NB4 (cell line): Measurements from ENCODE around the gene EXOC1L.

Source experiments
- DNase-seq: peaks from one replicate; pipeline ENCODE4 v3.0.0; 2010; ENCODE audit warnings: low read depth
- H3K4me3 ChIP-seq: one replicate; pipeline ENCODE4 v1.5.1; 2011; ENCODE audit warnings: mild to moderate bottlenecking, low read depth, low read length, moderate library complexity
- MYC ChIP-seq: IDR thresholded peaks from 2 replicates; pipeline ENCODE4 v1.6.1; 2011; ENCODE audit warnings: low read depth, low read length
- POLR2A ChIP-seq: IDR thresholded peaks from 2 replicates; pipeline ENCODE4 v1.6.1; 2011; ENCODE audit warnings: mild to moderate bottlenecking; ENCODE audit not compliant: insufficient read length; ENCODE audit errors: extremely low read depth
- TF ChIP-seq, protein P1 (sequence below): IDR thresholded peaks from one replicate; pipeline ENCODE4 v1.5.1; 2012; ENCODE audit warnings: low read depth, low read length
- TF ChIP-seq, protein P2 (sequence below): IDR thresholded peaks from 2 replicates; pipeline ENCODE4 v1.6.1; 2011; ENCODE audit warnings: low read depth, low read length

Gene EXOC1L

DNA sequence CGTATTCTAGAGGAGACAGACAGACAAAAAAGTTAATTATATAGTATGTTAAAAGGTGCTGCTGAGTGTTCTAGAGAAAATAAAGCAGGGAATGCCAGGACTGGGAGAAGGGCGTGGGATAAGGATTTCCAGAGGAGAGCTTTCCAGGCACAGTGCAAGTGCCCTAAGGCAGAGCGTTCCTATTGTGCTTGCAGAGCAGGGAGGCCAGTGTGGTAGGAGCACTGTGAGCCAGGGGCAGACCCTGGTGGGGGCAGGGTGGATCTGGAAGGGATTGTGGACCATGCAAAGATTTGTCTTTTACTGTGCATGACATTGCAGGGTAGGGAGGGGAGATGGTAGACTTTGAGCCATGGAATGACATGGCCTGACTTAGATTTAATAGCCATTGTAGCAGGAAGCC lies 59.6 kb downstream of the EXOC1L start:
- no peak overlapping the region for H3K4me3 ChIP-seq
- no peak for DNase-seq
- no peak for TF ChIP-seq MYC
- TF ChIP-seq, protein P1, sequence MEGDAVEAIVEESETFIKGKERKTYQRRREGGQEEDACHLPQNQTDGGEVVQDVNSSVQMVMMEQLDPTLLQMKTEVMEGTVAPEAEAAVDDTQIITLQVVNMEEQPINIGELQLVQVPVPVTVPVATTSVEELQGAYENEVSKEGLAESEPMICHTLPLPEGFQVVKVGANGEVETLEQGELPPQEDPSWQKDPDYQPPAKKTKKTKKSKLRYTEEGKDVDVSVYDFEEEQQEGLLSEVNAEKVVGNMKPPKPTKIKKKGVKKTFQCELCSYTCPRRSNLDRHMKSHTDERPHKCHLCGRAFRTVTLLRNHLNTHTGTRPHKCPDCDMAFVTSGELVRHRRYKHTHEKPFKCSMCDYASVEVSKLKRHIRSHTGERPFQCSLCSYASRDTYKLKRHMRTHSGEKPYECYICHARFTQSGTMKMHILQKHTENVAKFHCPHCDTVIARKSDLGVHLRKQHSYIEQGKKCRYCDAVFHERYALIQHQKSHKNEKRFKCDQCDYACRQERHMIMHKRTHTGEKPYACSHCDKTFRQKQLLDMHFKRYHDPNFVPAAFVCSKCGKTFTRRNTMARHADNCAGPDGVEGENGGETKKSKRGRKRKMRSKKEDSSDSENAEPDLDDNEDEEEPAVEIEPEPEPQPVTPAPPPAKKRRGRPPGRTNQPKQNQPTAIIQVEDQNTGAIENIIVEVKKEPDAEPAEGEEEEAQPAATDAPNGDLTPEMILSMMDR = no peak
- no peak for TF ChIP-seq POLR2A
- TF ChIP-seq, protein P2, sequence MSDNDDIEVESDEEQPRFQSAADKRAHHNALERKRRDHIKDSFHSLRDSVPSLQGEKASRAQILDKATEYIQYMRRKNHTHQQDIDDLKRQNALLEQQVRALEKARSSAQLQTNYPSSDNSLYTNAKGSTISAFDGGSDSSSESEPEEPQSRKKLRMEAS = no peak

DNA sequence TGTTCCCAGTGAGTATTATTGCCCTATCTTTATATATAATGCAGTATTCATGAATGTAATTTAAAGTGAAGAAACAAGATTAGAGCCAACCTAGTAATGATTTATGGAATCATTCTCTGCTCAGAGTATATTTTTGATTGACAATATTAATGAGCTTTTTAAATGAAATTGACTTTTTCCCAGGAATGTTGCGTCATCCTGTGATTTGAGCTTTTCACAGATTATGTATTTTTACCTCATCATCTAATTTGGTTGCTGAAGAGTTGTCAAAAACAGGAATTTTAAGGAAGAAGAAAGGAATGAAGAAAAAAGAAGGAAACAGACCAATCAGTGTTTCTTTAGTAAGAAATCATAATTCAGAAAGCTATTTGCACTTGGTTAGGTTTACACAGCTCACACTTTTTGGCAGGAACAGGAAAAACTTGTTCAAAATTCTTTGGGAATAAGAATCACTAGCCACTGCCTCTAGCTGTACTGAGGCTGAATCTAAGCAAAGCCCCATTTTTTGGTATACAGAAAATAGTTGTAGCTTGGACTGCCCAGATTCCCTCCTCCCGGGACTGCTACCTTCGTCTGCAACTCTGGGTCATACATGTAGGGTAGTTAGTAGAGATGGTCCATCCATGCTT lies 61.2 kb downstream of the EXOC1L start:
- DNase-seq = no peak
- TF ChIP-seq, protein P2 = no peak
- TF ChIP-seq, protein P1 = no peak
- TF ChIP-seq POLR2A (no peak), MYC (no peak)
- H3K4me3 ChIP-seq = no peak overlapping the region

DNA sequence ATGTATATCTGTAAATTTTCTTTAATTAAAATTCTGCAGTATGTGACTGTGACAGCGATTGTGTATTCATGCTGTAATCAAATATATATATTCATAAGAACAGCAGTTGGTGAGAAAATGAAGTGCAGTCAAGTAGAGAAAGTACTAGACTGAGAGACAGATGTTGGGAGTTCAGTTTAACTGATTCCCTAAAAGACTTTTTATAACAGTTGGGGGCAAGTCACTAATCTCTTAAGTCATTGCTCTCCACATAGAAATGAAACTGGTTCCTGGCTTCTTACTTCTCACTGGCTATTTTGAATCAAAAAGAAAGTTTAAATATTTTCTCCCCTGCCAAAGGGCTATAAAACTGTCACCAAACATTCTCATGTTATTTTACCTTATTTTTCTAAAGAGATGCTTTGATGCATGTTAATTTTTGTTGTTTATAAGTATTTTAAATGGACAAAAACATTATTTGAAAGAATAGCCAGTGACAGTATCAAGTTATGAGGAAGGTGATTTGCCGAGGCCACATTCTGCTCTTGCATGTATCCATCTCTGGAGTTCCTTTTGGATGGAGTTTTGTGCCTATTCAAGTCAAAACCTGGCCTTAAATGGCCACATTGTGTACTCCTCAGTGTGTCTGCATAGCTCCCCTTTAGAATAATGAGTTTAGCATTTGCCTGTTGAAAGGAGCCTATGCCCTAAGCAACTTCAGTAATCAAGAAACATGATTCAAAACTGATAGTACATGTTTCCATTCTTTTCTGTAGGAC lies 64.7 kb downstream of the EXOC1L start:
- H3K4me3 ChIP-seq = no peak overlapping the region
- TF ChIP-seq, protein P2 = no peak
- TF ChIP-seq MYC = no peak
- TF ChIP-seq, protein P1 = no peak
- no peak for TF ChIP-seq POLR2A
- DNase-seq = no peak

DNA sequence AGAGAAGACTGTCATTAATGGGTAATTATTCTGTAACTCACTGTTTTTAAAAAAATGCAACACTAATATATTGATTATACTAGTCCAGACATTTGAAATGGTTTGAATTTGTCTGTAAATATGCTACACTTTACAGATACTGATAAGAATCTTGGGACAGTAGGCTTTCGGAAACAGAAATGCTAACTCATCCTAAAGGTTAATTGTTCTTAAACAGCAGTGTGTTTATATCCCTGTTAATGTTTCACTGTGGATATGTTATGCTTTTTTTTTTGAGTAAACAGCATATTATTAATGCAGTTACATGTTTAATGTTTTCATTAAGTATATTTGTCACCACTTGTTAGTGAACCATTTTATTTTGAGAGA lies 65.2 kb downstream of the EXOC1L start:
- no peak for TF ChIP-seq MYC
- TF ChIP-seq POLR2A = no peak
- TF ChIP-seq, protein P1 = no peak
- TF ChIP-seq, protein P2 = no peak
- DNase-seq = no peak
- H3K4me3 ChIP-seq = no peak overlapping the region
